Measurements from ENCODE around the gene TRPV4. TPM values are rescaled to one million over a fixed set of nuclear protein-coding genes. Genes with fewer than 3 reads are reported as not detected.

The TRPV4 gene
- total RNA-seq, 1 experiment from 2014 or later, result 2.4 TPM

- peak; percentile 14 for ATAC-seq
- no peak for DNase-seq
- Histone ChIP-seq H3K27me3 (ENCODE audit: low read length) (no peaks in the 10 kb centered on the region), H2AFZ (ENCODE audit: low read length) (no peak overlapping the region), H3K27ac (ENCODE audit: low read length) (peak overlapping the region; percentile 69), H3K4me1 (ENCODE audit: insufficient read depth, low read length) (peaks cover 6% of the 10 kb centered on the region), H3K4me2 (ENCODE audit: low read length) (no peak overlapping the region), H3K9me3 (ENCODE audit: low read length) (no peaks in the 10 kb centered on the region), H3K79me2 (ENCODE audit: low read length) (peaks cover 6% of the 10 kb centered on the region; the same call in 1 of the 2 replicates), H3K36me3 (ENCODE audit: low read depth, low read length) (no peaks in the 10 kb centered on the region; the same call in 1 of the 2 replicates), H3K4me3 (ENCODE audit: low read length) (no peak overlapping the region), H4K20me1 (ENCODE audit: low read length) (no peaks in the 10 kb centered on the region), H3F3A (ENCODE audit: low read length, unreplicated experiment) (no peaks in the 10 kb centered on the region), H3K9ac (ENCODE audit: low read length) (0 out of 2 replicates have a peak overlapping the region, but pooled peaks have one; percentile 16), H3K9me2 (replicated peaks; ENCODE audit: low read length) (no peaks in the 10 kb centered on the region)
- no peak for TF ChIP-seq CTCF (conservative IDR thresholded peaks at IDR 0.05; ENCODE audit: low read depth, low read length)
- TF ChIP-seq EZH2 (IDR thresholded peaks at IDR 0.05; ENCODE audit: low read length, unreplicated experiment), result no peak
- TF ChIP-seq EZH2phosphoT487 (IDR thresholded peaks at IDR 0.05; ENCODE audit: borderline replicate concordance, low read length), result no peak
- POLR2A ChIA-PET (ENCODE audit: unreplicated experiment), result interaction anchor here (0.6 kb wide), 1 partner anchor 711 kb away, joined by 3 read pairs; the partner anchor contains the start of gene USP30
- BruUV-seq (replicated peaks), result no TSS peak
- CTCF ChIA-PET, result interaction anchor here (0.6 kb wide), 1 partner anchor 567 kb away, joined by 4 read pairs; no protein-coding TSS in a partner anchor
- intact Hi-C loops (cut with micrococcal nuclease), result no loop called here
Observed at GRCh38 chr12:109762673-109763191, 70.5 kb downstream of the TRPV4 start.

GRCh38 chr12:109762071-109762672 lies 71.0 kb downstream of the TRPV4 start:
- Histone ChIP-seq H4K20me1 (ENCODE audit: low read length) (no peaks in the 10 kb centered on the region), H2AFZ (ENCODE audit: low read length) (no peak overlapping the region), H3K9me3 (ENCODE audit: low read length) (0 out of 2 replicates have a peak, but pooled peaks cover under 1% of the 10 kb centered on the region), H3K4me2 (ENCODE audit: low read length) (no peak overlapping the region), H3K9me2 (replicated peaks; ENCODE audit: low read length) (no peaks in the 10 kb centered on the region), H3K4me1 (ENCODE audit: insufficient read depth, low read length) (peaks cover 6% of the 10 kb centered on the region), H3F3A (ENCODE audit: low read length, unreplicated experiment) (no peaks in the 10 kb centered on the region), H3K27ac (ENCODE audit: low read length) (no peak overlapping the region), H3K36me3 (ENCODE audit: low read depth, low read length) (peaks cover 2% of the 10 kb centered on the region; the same call in 1 of the 2 replicates), H3K27me3 (ENCODE audit: low read length) (no peaks in the 10 kb centered on the region), H3K79me2 (ENCODE audit: low read length) (peaks cover 6% of the 10 kb centered on the region; the same call in 1 of the 2 replicates), H3K4me3 (ENCODE audit: low read length) (no peak overlapping the region), H3K9ac (ENCODE audit: low read length) (no peak overlapping the region)
- DNase-seq (no peak), ATAC-seq (no peak)
- POLR2A ChIA-PET (ENCODE audit: unreplicated experiment), result no interaction called here
- BruUV-seq (replicated peaks), result no TSS peak
- no peak for TF ChIP-seq CTCF (conservative IDR thresholded peaks at IDR 0.05; ENCODE audit: low read depth, low read length)
- no peak for TF ChIP-seq EZH2 (IDR thresholded peaks at IDR 0.05; ENCODE audit: low read length, unreplicated experiment)
- TF ChIP-seq EZH2phosphoT487 (IDR thresholded peaks at IDR 0.05; ENCODE audit: borderline replicate concordance, low read length), result no peak
- intact Hi-C loops (cut with micrococcal nuclease), result no loop called here
- CTCF ChIA-PET, result no interaction called here

Measured in PC-3 (cell line).